Natural killer cell (primary cell): ENCODE measurements around the gene CMTM3. TPM values are rescaled to one million over a fixed set of nuclear protein-coding genes. Genes with fewer than 3 reads are reported as not detected.
"Not testable (repeated sequence)": the region's sequence is repeated elsewhere in the genome, so short reads cannot be mapped to it uniquely, and the experiment has no call there.

Source experiments
- ATAC-seq, 3 donors: fragments of 150-1000 bp in 2 of 3; fragments of 200-7000 bp in 1 of 3; cut with Tn5 transposase; 1 replicate in 1 of 3; 2 replicates in 2 of 3; pipeline ENCODE4 v1.10.0; 2021; ENCODE audit warnings: mild to moderate bottlenecking in 2 of 3, moderate library complexity in 2 of 3
- DNase-seq, 2 donors: peaks; one replicate each; pipeline versions ENCODE4 v3.0.0 to v3.0.0-alpha.2; 2013 to 2021; ENCODE audit warnings: mixed read lengths in 1 of 2
- H3K27ac ChIP-seq: one replicate; pipeline ENCODE4 v1.5.1; 2013; ENCODE audit warnings: mild to moderate bottlenecking, low read length
- H3K27me3 ChIP-seq: one replicate; pipeline ENCODE4 v1.6.1; 2013; ENCODE audit warnings: low read length; ENCODE audit not compliant: control insufficient read depth, insufficient read depth
- H3K36me3 ChIP-seq: one replicate; pipeline ENCODE4 v1.6.1; 2013; ENCODE audit warnings: low read length; ENCODE audit not compliant: control insufficient read depth, insufficient read depth
- H3K4me1 ChIP-seq: one replicate; pipeline ENCODE4 v1.6.1; 2013; ENCODE audit warnings: low read length; ENCODE audit not compliant: control insufficient read depth, insufficient read depth
- H3K4me3 ChIP-seq: one replicate; pipeline ENCODE4 v1.5.1; 2013; ENCODE audit warnings: low read length
- H3K9me3 ChIP-seq: one replicate; pipeline ENCODE4 v1.6.1; 2013; ENCODE audit warnings: low read length; ENCODE audit not compliant: control insufficient read depth, insufficient read depth
- H3K27ac Mint-ChIP-seq, 2 donors: one replicate each; pipeline ENCODE4 v1.8.0; 2022; ENCODE audit warnings: mild to moderate bottlenecking in 2 of 2, mixed read lengths in 2 of 2, moderate library complexity in 1 of 2
- H3K27me3 Mint-ChIP-seq, 2 donors: one replicate each; pipeline ENCODE4 v1.8.0; 2022; ENCODE audit warnings: low read depth in 2 of 2, mixed read lengths in 2 of 2
- H3K36me3 Mint-ChIP-seq: one replicate; pipeline ENCODE4 v1.8.0; 2022; ENCODE audit warnings: mixed read lengths
- H3K4me1 Mint-ChIP-seq, 2 donors: one replicate each; pipeline ENCODE4 v1.8.0; 2022; ENCODE audit warnings: mixed read lengths in 2 of 2
- H3K4me3 Mint-ChIP-seq: one replicate; pipeline ENCODE4 v1.8.0; 2022; ENCODE audit warnings: mild to moderate bottlenecking, moderate library complexity, mixed read lengths
- H3K9me3 Mint-ChIP-seq, 2 donors: one replicate each; pipeline ENCODE4 v1.8.0; 2022; ENCODE audit warnings: mixed read lengths in 2 of 2
- CTCF ChIP-seq: fragments of 200-600 bp; IDR thresholded peaks from one replicate; pipeline ENCODE4 v1.8.0; 2022; ENCODE audit warnings: antibody characterized with exemption
- WGBS: methylation state at CpG from one replicate; pipeline ENCODE4 v1.1.7; 2013; ENCODE audit warnings: missing lambda C conversion rate; ENCODE audit not compliant: insufficient coverage; 5-methylcytosine and 5-hydroxymethylcytosine counted together
- intact Hi-C: fragments of 100-400 bp; cut with micrococcal nuclease; formaldehyde crosslinking; loops from one replicate; pipeline ENCODE4 v1.14.2; 2022
- total RNA-seq, 4 donors: library from RNA; stranded (reverse); fragments of 120-200 nt in 1 of 4; gene quantifications; one replicate each; pipeline versions ENCODE4 v1.2.3 to v1.2.4, GENCODE V29; 2013 to 2022

Gene CMTM3
- total RNA-seq, 3 donors from 2014 or later (not counting 1 experiment from before 2014, with no cell fraction given), result 68.2 to 86.4 (median 85.0) TPM

DNA sequence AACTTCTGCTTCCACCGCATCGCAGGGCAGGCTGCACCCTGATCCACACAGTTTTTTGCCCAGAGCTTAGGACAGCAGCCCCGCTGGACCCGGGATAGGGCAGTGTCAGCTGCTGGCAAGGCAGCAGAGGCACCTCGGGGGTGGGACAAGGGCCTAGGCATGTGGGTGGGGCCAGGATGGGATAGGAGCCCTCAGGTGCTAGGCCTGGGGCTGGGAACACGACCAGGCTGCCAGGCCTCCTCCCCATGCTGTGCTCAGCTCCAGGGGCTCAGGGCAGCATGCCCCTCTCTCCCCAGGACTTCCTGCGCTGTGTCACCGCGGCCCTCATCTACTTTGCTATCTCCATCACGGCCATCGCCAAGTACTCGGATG is 4.6 kb downstream of the CMTM3 start:
- no peak for DNase-seq
- no peak for ATAC-seq
- Mint-ChIP-seq H3K27ac (no peak overlapping the region), H3K27me3 (no peaks in the 10 kb centered on the region), H3K4me3 (no peak overlapping the region), H3K9me3 (no peaks in the 10 kb centered on the region), H3K4me1 (peaks cover 15 to 29% of the 10 kb centered on the region in 2 donors), H3K36me3 (no peaks in the 10 kb centered on the region)
- intact Hi-C loops, result loop anchor here (10.0 kb wide), 1 partner anchor 266 kb away; no protein-coding TSS in a partner anchor
- Histone ChIP-seq H3K27ac (no peak overlapping the region), H3K27me3 (no peaks in the 10 kb centered on the region), H3K9me3 (no peaks in the 10 kb centered on the region), H3K4me3 (no peak overlapping the region), H3K36me3 (peaks cover 48% of the 10 kb centered on the region), H3K4me1 (peaks cover 39% of the 10 kb centered on the region)
- 97% methylated on average over 12 of the region's 12 CpGs for WGBS
- TF ChIP-seq CTCF, result no peak

DNA sequence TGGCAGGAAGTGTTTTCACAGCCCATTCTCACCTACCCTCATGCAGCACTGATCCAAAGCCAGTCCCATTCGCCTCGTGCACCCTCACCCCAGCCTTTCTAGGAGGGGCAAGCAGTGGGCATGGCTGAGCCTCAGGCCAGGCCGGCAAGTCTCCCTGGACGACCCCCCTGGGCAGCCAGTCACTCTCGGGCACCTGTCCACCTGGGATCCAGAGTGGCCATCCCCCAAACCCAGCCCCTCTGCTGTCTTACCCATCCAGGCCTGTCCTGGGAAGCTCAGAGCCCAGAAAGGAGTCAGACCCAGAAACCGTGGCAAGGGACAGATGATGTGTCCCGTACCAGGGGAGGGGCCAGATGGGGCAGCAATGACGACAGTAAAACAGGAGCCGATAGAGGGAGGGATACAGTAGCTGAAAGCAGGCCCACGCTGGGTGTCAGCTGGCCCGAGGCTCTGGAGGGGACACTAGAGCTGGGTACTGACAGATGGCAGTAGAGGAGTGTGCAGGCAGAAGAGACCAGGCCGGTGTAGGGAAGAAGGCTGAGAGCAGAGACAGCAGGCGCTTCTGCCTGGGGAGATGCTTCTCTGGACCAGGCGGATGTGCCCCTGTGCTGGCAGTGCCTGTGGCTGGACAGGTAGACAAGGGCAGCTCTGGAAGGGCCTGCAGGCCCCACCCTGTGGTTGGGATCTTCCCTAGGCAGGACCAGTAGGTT is 5.8 kb downstream of the CMTM3 start:
- ATAC-seq (no peak), DNase-seq (no peak)
- 95% methylated on average over 14 of the region's 14 CpGs for WGBS
- H3K27ac ChIP-seq, result no peak overlapping the region
- H3K27ac Mint-ChIP-seq, result peak overlapping the region in 1 of 2 donors; percentile 50
- intact Hi-C loops, result no loop called here
- no peaks in the 10 kb centered on the region for H3K27me3 Mint-ChIP-seq
- peaks cover 39% of the 10 kb centered on the region for H3K4me1 ChIP-seq
- H3K4me3 ChIP-seq, result no peak overlapping the region
- no peak for TF ChIP-seq CTCF
- H3K9me3 Mint-ChIP-seq, result no peaks in the 10 kb centered on the region
- H3K36me3 ChIP-seq, result peaks cover 52% of the 10 kb centered on the region
- H3K36me3 Mint-ChIP-seq, result no peaks in the 10 kb centered on the region
- H3K27me3 ChIP-seq, result no peaks in the 10 kb centered on the region
- H3K4me1 Mint-ChIP-seq, result peaks cover 13 to 26% of the 10 kb centered on the region in 2 donors
- H3K4me3 Mint-ChIP-seq, result no peak overlapping the region
- H3K9me3 ChIP-seq, result no peaks in the 10 kb centered on the region

- Histone ChIP-seq H3K36me3 (peaks cover 52% of the 10 kb centered on the region), H3K4me1 (peaks cover 23% of the 10 kb centered on the region)
- DNase-seq, H3K9me3 Mint-ChIP-seq, H3K27me3 Mint-ChIP-seq, H3K36me3 Mint-ChIP-seq, intact Hi-C loops, H3K9me3 ChIP-seq, H3K27me3 ChIP-seq, H3K27ac ChIP-seq, H3K27ac Mint-ChIP-seq, ATAC-seq, H3K4me3 ChIP-seq, H3K4me3 Mint-ChIP-seq: not testable (repeated sequence)
- peaks cover 5 to 14% of the 10 kb centered on the region in 2 donors for H3K4me1 Mint-ChIP-seq
- WGBS, result 95% methylated on average over 8 of the region's 8 CpGs
These were observed 7.4 kb downstream of the CMTM3 start for GRCh38 chr16:66611911-66612310.

GRCh38 chr16:66612422-66612821 is 7.9 kb downstream of the CMTM3 start:
- Histone ChIP-seq H3K36me3 (peaks cover 52% of the 10 kb centered on the region), H3K27ac (no peak overlapping the region), H3K4me1 (peaks cover 17% of the 10 kb centered on the region), H3K9me3 (no peaks in the 10 kb centered on the region), H3K4me3 (no peak overlapping the region), H3K27me3 (no peaks in the 10 kb centered on the region)
- H3K4me3 Mint-ChIP-seq, result no peak overlapping the region
- H3K27ac Mint-ChIP-seq, result no peak overlapping the region
- H3K36me3 Mint-ChIP-seq, result no peaks in the 10 kb centered on the region
- DNase-seq (no peak), ATAC-seq (no peak)
- WGBS, result 95% methylated on average over 14 of the region's 14 CpGs
- H3K4me1 Mint-ChIP-seq, result peaks cover 5 to 9% of the 10 kb centered on the region in 2 donors
- H3K27me3 Mint-ChIP-seq, result no peaks in the 10 kb centered on the region
- no peak for TF ChIP-seq CTCF
- H3K9me3 Mint-ChIP-seq, result no peaks in the 10 kb centered on the region
- intact Hi-C loops, result no loop called here
